ENCODE results near the gene DISC1.

Gene DISC1

DNA sequence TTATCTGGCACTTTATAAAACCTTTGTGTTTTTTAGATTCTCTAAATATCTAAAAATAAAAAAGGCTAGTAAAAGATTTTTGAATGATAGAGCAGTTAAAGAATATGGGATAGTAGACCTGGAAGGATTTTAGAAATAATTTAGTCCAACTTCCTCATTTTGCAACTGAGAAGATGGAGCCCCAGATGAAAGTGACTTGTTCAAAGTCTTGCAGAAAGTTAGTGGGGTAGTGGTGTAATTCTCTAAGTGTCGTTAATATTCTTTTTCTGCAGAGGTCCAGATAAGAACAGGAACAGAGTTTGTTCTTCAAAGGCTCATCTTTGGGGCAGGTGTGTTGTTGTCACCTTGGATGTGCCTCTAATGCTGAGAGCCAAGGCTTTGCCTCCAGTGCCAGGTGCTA is 159.5 kb downstream of the DISC1 start:
- H3K79me2 ChIP-seq (ENCODE audit: low read length), result no peaks in the 10 kb centered on the region
- no peaks in the 10 kb centered on the region for H3K9me3 ChIP-seq (ENCODE audit: insufficient read depth, low read length)
- no peak overlapping the region for H3K4me3 ChIP-seq (ENCODE audit: low read length)
- H3K27me3 ChIP-seq (ENCODE audit: low read depth, low read length), result peaks cover 2% of the 10 kb centered on the region; the same call in 1 of the 2 replicates
- no peak overlapping the region for H2AFZ ChIP-seq (ENCODE audit: low read depth, low read length)
- H3K9ac ChIP-seq (ENCODE audit: low read length), result no peak overlapping the region
- no peaks in the 10 kb centered on the region for H3K36me3 ChIP-seq (replicated peaks; ENCODE audit: low read depth, low read length)
- TF ChIP-seq EZH2phosphoT487 (IDR thresholded peaks at IDR 0.05; ENCODE audit: low read depth), result no peak
- TF ChIP-seq, protein P1, sequence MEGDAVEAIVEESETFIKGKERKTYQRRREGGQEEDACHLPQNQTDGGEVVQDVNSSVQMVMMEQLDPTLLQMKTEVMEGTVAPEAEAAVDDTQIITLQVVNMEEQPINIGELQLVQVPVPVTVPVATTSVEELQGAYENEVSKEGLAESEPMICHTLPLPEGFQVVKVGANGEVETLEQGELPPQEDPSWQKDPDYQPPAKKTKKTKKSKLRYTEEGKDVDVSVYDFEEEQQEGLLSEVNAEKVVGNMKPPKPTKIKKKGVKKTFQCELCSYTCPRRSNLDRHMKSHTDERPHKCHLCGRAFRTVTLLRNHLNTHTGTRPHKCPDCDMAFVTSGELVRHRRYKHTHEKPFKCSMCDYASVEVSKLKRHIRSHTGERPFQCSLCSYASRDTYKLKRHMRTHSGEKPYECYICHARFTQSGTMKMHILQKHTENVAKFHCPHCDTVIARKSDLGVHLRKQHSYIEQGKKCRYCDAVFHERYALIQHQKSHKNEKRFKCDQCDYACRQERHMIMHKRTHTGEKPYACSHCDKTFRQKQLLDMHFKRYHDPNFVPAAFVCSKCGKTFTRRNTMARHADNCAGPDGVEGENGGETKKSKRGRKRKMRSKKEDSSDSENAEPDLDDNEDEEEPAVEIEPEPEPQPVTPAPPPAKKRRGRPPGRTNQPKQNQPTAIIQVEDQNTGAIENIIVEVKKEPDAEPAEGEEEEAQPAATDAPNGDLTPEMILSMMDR (IDR thresholded peaks at IDR 0.05; ENCODE audit: low read depth, low read length), result no peak
- H4K20me1 ChIP-seq (ENCODE audit: insufficient read depth, low read length), result no peaks in the 10 kb centered on the region
- H3K4me1 ChIP-seq (ENCODE audit: low read length), result peaks cover 12% of the 10 kb centered on the region
- H3K27ac ChIP-seq (ENCODE audit: low read length), result no peak overlapping the region
- no peak overlapping the region for H3K4me2 ChIP-seq (ENCODE audit: low read length)

DNA sequence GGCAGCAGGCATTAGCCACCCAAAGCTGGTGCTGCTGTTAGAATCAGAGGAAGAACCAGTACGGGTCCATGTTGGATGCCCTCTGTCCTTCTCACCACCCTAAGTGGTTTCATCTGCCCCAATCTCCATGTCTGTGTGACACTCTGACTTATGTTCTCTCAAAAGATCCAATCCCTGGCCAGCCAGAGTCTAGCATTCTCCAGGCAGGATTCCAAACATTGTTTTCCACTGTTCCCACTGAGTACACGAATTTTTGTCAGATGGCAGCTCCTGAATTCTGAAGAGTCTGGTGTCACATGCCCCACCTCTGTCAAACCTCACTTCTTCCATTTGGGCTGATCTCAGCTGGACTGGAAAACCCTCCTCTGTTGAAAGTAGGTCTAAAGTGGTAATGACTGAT is 166.0 kb downstream of the DISC1 start:
- no peak overlapping the region for H3K4me2 ChIP-seq (ENCODE audit: low read length)
- H3K9ac ChIP-seq (ENCODE audit: low read length), result no peak overlapping the region
- no peaks in the 10 kb centered on the region for H3K9me3 ChIP-seq (ENCODE audit: insufficient read depth, low read length)
- H3K79me2 ChIP-seq (ENCODE audit: low read length), result no peaks in the 10 kb centered on the region
- H4K20me1 ChIP-seq (ENCODE audit: insufficient read depth, low read length), result no peaks in the 10 kb centered on the region
- no peak overlapping the region for H2AFZ ChIP-seq (ENCODE audit: low read depth, low read length)
- H3K27ac ChIP-seq (ENCODE audit: low read length), result no peak overlapping the region
- H3K27me3 ChIP-seq (ENCODE audit: low read depth, low read length), result peaks cover 16% of the 10 kb centered on the region; the same call in 1 of the 2 replicates
- H3K36me3 ChIP-seq (replicated peaks; ENCODE audit: low read depth, low read length), result no peaks in the 10 kb centered on the region
- no peaks in the 10 kb centered on the region for H3K4me1 ChIP-seq (ENCODE audit: low read length)
- no peak for TF ChIP-seq EZH2phosphoT487 (IDR thresholded peaks at IDR 0.05; ENCODE audit: low read depth)
- TF ChIP-seq, protein P1 (IDR thresholded peaks at IDR 0.05; ENCODE audit: low read depth, low read length), result no peak
- no peak overlapping the region for H3K4me3 ChIP-seq (ENCODE audit: low read length)

DNA sequence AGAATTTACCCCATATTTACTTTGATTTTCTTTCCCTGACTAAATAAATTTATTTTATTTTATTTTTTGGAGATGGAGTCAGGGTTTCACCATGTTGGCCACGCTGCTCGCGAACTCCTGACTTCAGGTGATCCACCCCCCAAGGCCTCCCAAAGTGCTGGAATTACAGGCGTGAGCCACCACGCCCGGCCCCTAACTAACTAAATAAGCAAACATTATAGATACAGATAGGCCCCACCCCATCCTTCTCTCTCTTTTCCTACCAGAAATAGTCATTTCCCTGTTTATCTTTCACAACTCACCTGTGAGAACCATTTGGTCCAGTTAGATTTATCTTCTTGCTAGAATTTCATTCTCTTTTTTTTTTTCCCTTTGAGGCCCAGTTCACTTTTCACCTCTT is 167.3 kb downstream of the DISC1 start:
- H2AFZ ChIP-seq (ENCODE audit: low read depth, low read length), result no peak overlapping the region
- no peak overlapping the region for H3K27ac ChIP-seq (ENCODE audit: low read length)
- no peaks in the 10 kb centered on the region for H3K79me2 ChIP-seq (ENCODE audit: low read length)
- no peak for TF ChIP-seq EZH2phosphoT487 (IDR thresholded peaks at IDR 0.05; ENCODE audit: low read depth)
- TF ChIP-seq, protein P1 (IDR thresholded peaks at IDR 0.05; ENCODE audit: low read depth, low read length), result no peak
- no peaks in the 10 kb centered on the region for H3K9me3 ChIP-seq (ENCODE audit: insufficient read depth, low read length)
- H3K36me3 ChIP-seq (replicated peaks; ENCODE audit: low read depth, low read length), result no peaks in the 10 kb centered on the region
- H3K27me3 ChIP-seq (ENCODE audit: low read depth, low read length), result peaks cover 22% of the 10 kb centered on the region; the same call in 1 of the 2 replicates
- H3K4me1 ChIP-seq (ENCODE audit: low read length), result no peaks in the 10 kb centered on the region
- H3K9ac ChIP-seq (ENCODE audit: low read length), result no peak overlapping the region
- H3K4me3 ChIP-seq (ENCODE audit: low read length), result no peak overlapping the region
- no peak overlapping the region for H3K4me2 ChIP-seq (ENCODE audit: low read length)
- no peaks in the 10 kb centered on the region for H4K20me1 ChIP-seq (ENCODE audit: insufficient read depth, low read length)

DNA sequence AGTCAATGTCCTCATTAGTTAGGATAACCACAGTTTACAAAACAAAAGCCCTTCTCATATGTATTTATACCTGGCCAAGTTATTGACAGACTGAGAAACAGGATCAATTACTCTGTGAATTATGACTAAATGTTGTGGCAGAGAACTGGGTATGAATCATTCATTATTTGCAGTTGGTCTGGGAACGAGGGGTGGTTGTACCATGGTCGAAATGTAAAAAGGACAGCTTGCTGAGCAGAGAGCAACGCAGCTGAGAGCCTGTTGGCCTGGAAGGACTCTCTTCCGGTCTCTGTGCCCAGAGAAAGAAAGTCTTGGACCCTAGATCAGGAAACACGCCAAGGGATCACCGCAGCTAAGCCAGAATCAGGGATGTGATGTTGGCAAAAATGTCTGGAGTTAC is 169.6 kb downstream of the DISC1 start:
- H4K20me1 ChIP-seq (ENCODE audit: insufficient read depth, low read length), result no peaks in the 10 kb centered on the region

More for the DNA sequence above, 169.6 kb downstream of the DISC1 start:
- Histone ChIP-seq H3K9me3 (ENCODE audit: insufficient read depth, low read length) (no peaks in the 10 kb centered on the region), H3K4me3 (ENCODE audit: low read length) (no peak overlapping the region), H3K9ac (ENCODE audit: low read length) (no peak overlapping the region), H3K4me2 (ENCODE audit: low read length) (no peak overlapping the region), H3K27me3 (ENCODE audit: low read depth, low read length) (peaks cover 21% of the 10 kb centered on the region; the same call in 1 of the 2 replicates), H3K36me3 (replicated peaks; ENCODE audit: low read depth, low read length) (no peaks in the 10 kb centered on the region), H3K79me2 (ENCODE audit: low read length) (no peaks in the 10 kb centered on the region), H3K27ac (ENCODE audit: low read length) (no peak overlapping the region), H3K4me1 (ENCODE audit: low read length) (no peaks in the 10 kb centered on the region), H2AFZ (ENCODE audit: low read depth, low read length) (no peak overlapping the region)
- TF ChIP-seq EZH2phosphoT487 (IDR thresholded peaks at IDR 0.05; ENCODE audit: low read depth), result no peak
- TF ChIP-seq, protein P1 (IDR thresholded peaks at IDR 0.05; ENCODE audit: low read depth, low read length), result no peak
